Eye (tissue), 1 donor: ENCODE measurements around the gene SYNGR3.
"Not testable (repeated sequence)": the region's sequence is repeated elsewhere in the genome, so short reads cannot be mapped to it uniquely, and the experiment has no call there.

Source experiments
- DNase-seq: peaks from one replicate; pipeline ENCODE4 v3.0.0-alpha.2; 2015

SYNGR3 gene

GRCh38 chr16:2009791-2010510 is 20.2 kb downstream of the SYNGR3 start, which contains the start of gene ZNF598:
ZNF598 (minus strand) TSS chr16:2009821.
- peak; percentile 94 for DNase-seq

DNA sequence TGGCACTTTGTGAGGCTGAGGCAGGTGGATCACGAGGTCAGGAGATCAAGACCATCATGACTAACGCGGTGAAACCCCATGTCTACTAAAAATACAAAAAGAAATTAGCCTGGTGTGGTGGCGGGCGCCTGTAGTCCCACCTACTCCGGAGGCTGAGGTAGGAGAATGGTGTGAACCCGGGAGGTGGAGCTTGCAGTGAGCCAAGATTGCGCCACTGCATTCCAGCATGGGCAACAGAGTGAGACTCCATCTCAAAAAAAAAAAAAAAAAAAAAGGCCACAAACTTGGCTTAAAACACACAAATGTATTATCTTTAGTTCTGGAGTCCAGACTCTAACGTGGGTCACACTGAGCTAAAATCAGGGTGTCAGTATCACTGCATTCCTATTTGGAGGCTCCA is 22.0 kb downstream of the SYNGR3 start:
- not testable (repeated sequence) for DNase-seq

GRCh38 chr16:2013527-2013926 is 23.8 kb downstream of the SYNGR3 start:
- DNase-seq, result no peak

DNA sequence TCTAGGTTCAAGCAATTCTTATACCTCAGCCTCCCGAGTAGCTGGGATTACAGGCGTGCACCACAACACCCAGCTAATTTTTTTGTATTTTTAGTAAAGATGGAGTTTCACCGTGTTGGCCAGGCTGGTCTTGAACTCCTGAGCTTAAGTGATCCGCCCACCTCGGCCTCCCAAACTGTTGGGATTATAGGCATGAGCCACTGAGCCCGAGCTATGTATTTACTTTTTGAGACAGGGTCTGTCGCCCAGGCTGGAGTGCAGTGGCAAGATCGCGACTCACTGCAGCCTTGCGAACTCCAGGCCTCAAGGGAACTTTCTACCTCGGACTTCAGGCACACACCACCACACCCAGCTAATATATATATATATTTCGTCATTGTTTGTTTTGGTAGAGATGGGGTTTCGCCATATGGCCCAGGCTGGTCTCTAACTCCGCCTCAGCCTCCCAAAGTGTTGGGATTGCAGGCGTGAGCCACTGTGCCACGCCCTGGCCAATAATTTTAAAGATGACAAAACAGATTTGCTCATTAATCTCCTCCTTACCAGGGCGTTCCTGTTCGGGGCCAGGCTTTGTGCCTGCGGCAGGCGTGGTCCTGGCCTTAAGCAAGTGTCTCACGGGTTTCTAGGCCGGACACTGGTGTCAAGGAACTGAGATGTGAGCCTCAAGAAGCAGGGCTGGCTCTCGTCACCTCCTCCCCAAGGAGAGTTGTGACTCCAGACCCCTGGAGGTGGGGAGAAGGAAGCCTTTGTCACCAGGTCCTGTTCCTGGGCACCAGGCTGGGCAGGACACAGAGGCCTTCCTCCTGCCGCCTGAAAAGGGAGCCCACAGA is 25.6 kb downstream of the SYNGR3 start:
- DNase-seq, result no peak

DNA sequence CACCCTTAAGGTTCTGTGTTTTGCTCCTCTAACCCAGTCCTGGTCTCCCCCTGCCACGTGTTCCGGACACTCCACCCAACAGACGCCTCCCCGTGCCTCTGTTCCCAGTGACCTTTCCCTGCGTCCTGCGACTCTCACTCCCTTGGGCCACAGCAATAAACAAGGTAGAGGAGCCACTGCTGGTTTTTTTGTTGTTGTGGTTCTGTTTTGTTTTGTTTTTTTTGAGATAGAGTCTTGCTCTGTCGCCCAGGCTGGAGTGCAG is 26.1 kb downstream of the SYNGR3 start:
- no peak for DNase-seq

- DNase-seq, result no peak
Observed at GRCh38 chr16:2016407-2016922, 26.7 kb downstream of the SYNGR3 start.

DNA sequence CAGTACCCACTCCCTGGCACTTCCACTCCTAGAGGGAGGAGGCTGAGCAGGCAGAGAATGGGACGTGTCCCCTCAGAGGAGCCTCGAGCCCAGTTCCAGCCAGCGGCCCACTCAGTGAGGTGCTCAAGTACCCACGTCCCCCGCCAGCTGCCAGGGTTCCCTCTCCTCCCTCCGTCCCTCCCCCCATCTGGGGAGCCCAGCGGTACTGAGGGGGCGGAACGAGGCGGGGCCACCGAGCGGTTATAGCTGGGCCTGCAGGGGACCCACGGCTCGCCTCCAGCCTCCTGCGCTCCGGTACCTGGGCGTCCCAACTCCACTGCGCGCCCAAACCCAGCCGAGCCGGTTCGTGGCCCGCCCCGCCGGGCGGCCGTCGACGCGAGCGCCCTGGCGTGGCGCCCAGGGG is 29.7 kb downstream of the SYNGR3 start, which contains the start of gene NPW:
TSS of gene NPW (plus strand) at position 268 of the 403 bp plus-strand sequence.
- peak; percentile 50 for DNase-seq

- DNase-seq, result peak; percentile 54
Observed at GRCh38 chr16:2019921-2020831, 30.4 kb downstream of the SYNGR3 start.

- DNase-seq, result no peak
Observed at GRCh38 chr16:2022723-2023091, 32.9 kb downstream of the SYNGR3 start.

GRCh38 chr16:2023092-2024031 is 33.6 kb downstream of the SYNGR3 start:
- DNase-seq, result peak; percentile 96

DNA sequence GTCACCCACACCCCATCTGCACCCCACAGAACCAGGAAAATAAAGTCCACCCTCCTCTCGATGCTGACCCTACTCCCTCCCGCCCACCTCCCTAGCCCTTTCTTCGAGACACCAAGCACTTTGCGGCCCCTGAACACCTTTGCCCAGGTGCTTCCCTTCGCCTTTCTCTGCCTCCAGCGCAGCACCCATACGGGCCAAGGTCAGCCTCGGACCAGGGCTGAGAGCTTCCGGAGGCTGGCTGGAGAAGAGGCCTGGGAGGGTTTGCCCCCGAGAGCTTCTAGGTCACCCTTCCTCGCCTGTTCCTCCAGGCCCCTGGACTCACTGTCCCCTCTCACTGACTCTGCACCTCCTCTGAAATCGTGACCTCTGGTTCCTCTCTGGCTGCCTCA is 34.3 kb downstream of the SYNGR3 start:
- DNase-seq, result no peak

GRCh38 chr16:2025251-2025650 is 35.5 kb downstream of the SYNGR3 start:
- DNase-seq, result no peak

DNA sequence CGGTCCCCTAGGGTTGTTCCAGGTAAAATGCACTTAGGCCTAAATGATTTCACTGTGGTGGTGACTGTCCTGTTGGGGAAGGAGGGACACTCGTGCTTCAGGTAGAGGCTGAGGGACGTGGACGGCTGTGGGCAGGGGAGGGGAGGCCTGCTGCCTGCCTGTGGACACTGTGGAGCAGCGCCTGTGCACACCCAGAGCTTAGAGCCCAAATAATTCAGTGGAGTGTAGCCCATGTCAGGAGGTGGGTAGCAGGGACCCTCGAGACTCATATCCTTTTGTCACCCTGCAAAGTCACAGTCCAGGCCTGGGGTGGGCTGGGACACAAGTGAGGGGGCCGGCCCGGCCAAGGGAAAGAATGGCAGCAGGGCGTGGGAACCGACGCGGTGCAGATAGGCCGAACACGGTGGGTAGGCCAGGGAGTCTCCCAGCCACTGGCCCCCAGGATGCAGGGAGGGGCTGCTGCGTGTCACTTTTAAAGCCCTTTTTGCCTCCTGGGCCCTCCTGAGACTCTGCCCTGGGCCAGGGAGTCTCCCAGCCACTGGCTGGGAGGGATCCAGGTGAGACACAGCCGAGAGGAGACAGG is 36.2 kb downstream of the SYNGR3 start:
- DNase-seq, result no peak

- no peak for DNase-seq
Observed at GRCh38 chr16:2026461-2027023, 36.8 kb downstream of the SYNGR3 start, which contains the start of gene NHERF2. NHERF2 (plus strand) TSS chr16:2026902; CDS start chr16:2027006, 104 bp downstream.

DNA sequence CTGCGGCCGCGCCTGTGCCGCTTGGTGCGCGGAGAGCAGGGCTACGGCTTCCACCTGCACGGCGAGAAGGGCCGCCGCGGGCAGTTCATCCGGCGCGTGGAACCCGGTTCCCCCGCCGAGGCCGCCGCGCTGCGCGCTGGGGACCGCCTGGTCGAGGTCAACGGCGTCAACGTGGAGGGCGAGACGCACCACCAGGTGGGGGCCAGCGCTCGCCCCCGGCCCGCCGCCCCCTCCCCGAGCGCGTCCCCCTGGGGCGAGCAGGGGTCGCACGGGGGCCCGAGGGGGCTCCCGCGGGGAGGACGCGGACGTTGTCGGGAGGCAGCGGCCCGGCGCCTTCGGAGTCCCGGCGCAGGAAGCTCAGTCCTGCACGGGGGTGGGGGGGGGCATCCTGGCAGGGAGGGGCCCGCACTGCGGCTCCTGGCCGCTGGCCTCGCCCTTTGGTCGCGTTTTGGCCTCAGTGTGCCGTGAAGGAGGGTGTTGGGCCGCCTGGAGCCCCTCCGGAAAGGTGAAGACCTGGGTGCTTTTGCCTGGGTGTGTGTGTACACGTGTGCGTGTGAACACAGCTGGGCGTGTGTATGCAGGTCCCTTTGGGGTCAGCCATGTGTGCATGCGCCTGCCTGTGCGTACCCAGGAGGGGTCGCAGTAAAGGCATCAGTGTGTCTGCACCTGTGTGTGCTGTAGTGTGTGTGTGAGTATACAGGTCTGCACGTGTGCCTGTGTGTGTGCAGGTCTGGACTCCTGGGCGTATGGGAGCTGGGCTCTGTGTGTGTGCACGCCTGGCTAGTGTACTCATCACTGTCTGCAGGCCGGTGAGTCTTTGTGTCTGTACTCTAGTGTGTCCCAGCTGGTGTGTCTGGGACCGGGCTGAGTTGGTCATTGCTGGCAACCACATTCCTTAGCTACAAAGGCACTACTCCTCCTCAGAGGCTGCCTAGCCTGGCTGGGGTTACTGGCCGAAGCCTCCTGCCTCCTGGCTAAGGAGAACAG is 37.5 kb downstream of the SYNGR3 start:
- peak; percentile 50 for DNase-seq

GRCh38 chr16:2028146-2028545 is 38.4 kb downstream of the SYNGR3 start:
- DNase-seq, result no peak

DNA sequence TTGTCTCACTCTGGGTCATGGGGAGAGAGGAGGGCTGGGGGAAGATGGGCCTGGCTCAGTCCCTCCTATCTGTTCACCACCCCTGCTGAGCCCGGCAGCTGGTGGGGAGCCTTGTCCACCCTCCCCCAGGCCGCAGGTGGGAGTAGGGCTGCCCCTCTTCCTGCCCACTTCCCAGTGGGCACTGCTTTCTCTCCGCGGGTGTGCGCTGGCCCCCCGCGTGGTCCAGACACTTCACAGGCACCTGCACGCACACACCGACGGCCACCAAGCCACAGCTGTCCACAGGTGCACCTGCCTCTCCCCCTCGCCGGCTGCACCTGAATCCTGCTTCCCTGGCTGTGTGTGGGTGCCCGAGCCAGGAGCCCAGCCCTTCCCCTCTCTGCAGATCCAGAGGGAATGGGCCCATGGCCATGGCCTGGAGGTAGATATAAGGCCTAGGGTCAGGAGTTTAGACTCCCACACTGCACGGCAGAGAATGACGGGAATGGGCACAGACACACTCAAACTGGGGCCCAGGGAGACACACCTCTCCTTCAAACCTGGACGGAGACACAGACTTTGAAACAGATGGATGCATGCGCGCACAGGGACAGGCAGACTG is 39.0 kb downstream of the SYNGR3 start:
- no peak for DNase-seq

DNA sequence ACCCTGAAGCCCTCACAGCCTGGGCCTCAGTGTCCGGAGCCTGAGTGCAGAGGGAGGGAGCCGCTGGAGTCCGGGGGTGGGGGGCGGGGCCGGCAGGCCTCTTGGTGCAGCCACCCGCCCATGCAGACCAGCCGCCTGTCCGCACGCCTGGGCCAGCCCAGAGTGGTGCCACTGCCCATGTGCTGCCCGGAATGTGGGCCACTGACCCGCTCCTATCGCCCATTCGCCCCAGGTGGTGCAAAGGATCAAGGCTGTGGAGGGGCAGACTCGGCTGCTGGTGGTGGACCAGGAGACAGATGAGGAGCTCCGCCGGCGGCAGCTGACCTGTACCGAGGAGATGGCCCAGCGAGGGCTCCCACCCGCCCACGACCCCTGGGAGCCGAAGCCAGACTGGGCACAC is 39.6 kb downstream of the SYNGR3 start:
- no peak for DNase-seq

DNA sequence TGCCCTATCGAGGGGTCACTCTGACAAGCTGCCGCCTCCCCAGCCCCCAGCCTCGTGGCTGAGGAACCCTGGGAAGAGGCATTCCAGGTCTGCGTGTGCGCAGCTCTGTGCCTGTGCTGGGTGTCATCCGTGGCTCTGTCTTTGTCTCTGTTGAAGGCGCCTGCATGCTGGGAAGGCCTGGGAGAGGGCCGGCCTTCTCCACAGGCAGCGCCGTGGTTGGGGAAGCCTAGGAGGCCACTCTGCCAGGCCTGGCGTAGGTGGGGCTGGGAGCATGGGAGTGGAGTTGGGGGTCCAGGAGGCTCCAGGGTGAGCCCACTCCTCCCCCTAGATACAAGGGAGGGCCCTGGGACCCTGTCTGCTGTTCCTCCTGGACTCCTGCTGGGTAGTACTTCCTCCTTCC is 40.3 kb downstream of the SYNGR3 start:
- no peak for DNase-seq
